Kidney tubule cell (primary cell): ENCODE measurements around the gene PLEKHA1.
A peak's percentile ranks its signal among the peaks of the same experiment; 100 is the strongest.

Experiments used
- DNase-seq: peaks from one replicate; pipeline ENCODE4 v3.0.0-alpha.2; 2018; ENCODE audit warnings: low spot score

PLEKHA1 gene

GRCh38 chr10:122346326-122346950 is 28.1 kb upstream of the PLEKHA1 start:
- DNase-seq: peak; percentile 29

- no peak for DNase-seq
Measured at GRCh38 chr10:122347170-122347841, 27.2 kb upstream of the PLEKHA1 start.

GRCh38 chr10:122348512-122348911 is 26.0 kb upstream of the PLEKHA1 start:
- peak; percentile 99 for DNase-seq

- no peak for DNase-seq
Measured at GRCh38 chr10:122348935-122349361, 25.6 kb upstream of the PLEKHA1 start.

- DNase-seq: no peak
Measured at GRCh38 chr10:122349758-122350369, 24.6 kb upstream of the PLEKHA1 start.

- no peak for DNase-seq
Measured at GRCh38 chr10:122350893-122351292, 23.6 kb upstream of the PLEKHA1 start.

GRCh38 chr10:122352817-122353525 is 21.5 kb upstream of the PLEKHA1 start:
- no peak for DNase-seq

GRCh38 chr10:122354383-122354782 is 20.1 kb upstream of the PLEKHA1 start:
- DNase-seq: no peak

- DNase-seq: no peak
Measured at GRCh38 chr10:122357685-122358084, 16.8 kb upstream of the PLEKHA1 start.

GRCh38 chr10:122359621-122360020 is 14.9 kb upstream of the PLEKHA1 start:
- DNase-seq: no peak

- no peak for DNase-seq
Measured at GRCh38 chr10:122361046-122361445, 13.5 kb upstream of the PLEKHA1 start.

- no peak for DNase-seq
Measured at GRCh38 chr10:122362031-122362592, 12.4 kb upstream of the PLEKHA1 start.

- DNase-seq: peak; percentile 85
Measured at GRCh38 chr10:122362621-122363020, 11.9 kb upstream of the PLEKHA1 start.

GRCh38 chr10:122363311-122363710 is 11.2 kb upstream of the PLEKHA1 start:
- DNase-seq: peak; percentile 25

- no peak for DNase-seq
Measured at GRCh38 chr10:122363722-122364463, 10.6 kb upstream of the PLEKHA1 start.

GRCh38 chr10:122368502-122369254 is 5.8 kb upstream of the PLEKHA1 start:
- DNase-seq: no peak

- no peak for DNase-seq
Measured at GRCh38 chr10:122373108-122373507, 1.4 kb upstream of the PLEKHA1 start.

GRCh38 chr10:122373721-122374120 is 787 bp upstream of the PLEKHA1 start:
- peak; percentile 26 for DNase-seq

- peak; percentile 80 for DNase-seq
Measured at GRCh38 chr10:122374859-122375678, 561 bp downstream of the PLEKHA1 start.

- DNase-seq: peak; percentile 11
Measured at GRCh38 chr10:122375679-122376160, 1.2 kb downstream of the PLEKHA1 start.
